PFSK-1 (cell line): ENCODE measurements around the gene SSH3.

Experiments used
- FOXP2 ChIP-seq: optimal IDR thresholded peaks from 2 replicates; pipeline ENCODE3; 2011; ENCODE audit warnings: borderline replicate concordance, control low read depth, inconsistent platforms; ENCODE audit not compliant: insufficient read depth; ENCODE audit errors: extremely low read length, extremely low read depth
- POLR2AphosphoS5 ChIP-seq: IDR thresholded peaks from 2 replicates; pipeline ENCODE4 v1.6.1; 2012; ENCODE audit warnings: low read depth, mild to moderate bottlenecking, control low read depth, low read length, moderate library complexity
- REST ChIP-seq, 2 experiments: IDR thresholded peaks; 2 replicates each; pipeline versions ENCODE4 v1.6.1 to v1.8.0; 2011 to 2012; ENCODE audit warnings: low read depth in 2 of 2, low read length in 2 of 2, control low read depth in 1 of 2, inconsistent platforms in 1 of 2, mild to moderate bottlenecking in 1 of 2, moderate library complexity in 1 of 2; ENCODE audit not compliant: insufficient read depth in 1 of 2
- SIN3A ChIP-seq: IDR thresholded peaks from 2 replicates; pipeline ENCODE4 v1.6.1; 2012; ENCODE audit warnings: mild to moderate bottlenecking, low read length, moderate library complexity, borderline replicate concordance; ENCODE audit not compliant: insufficient read depth
- TAF1 ChIP-seq: IDR thresholded peaks from 2 replicates; pipeline ENCODE4 v1.6.1; 2012; ENCODE audit warnings: low read length, control low read depth, borderline replicate concordance; ENCODE audit not compliant: insufficient read depth

- TF ChIP-seq REST (IDR thresholded peaks at IDR 0.05; ENCODE audit: insufficient read depth in 1 of 2, low read depth in 2 of 2, low read length in 2 of 2): no peak
- TF ChIP-seq POLR2AphosphoS5: no peak
- no peak for TF ChIP-seq TAF1
- no peak for TF ChIP-seq SIN3A
- TF ChIP-seq FOXP2: no peak
Observed at GRCh38 chr11:67309166-67309565, 5.8 kb downstream of the SSH3 start.
